ENCODE data around the gene INPP5A. TPM values are rescaled to one million over a fixed set of nuclear protein-coding genes. Genes with fewer than 3 reads are reported as not detected.

Gene INPP5A
- total RNA-seq, 1 donor = 36.8 TPM

DNA sequence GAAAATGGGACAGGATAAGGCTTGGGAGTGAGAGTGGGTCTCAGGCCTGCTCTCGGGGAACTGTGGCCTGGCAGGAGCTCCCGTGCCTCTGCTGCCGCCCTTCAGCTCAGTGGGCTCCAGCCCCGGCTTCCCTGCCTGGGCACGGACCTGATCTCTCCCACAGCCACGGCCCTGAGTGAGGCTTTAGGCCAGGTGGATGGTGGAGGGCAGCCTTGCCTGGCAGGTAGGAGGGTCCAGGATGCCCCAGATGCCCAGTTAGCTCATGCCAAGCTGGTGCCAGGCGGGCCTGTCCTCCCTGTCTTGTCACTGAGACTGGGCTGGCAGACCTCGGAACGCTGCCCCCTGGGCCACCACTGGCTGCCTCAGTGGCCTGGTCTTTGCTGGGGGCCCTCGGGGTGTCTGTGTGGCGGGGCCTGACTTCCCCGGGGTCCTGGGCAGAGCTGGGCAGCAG lies 116.6 kb downstream of the INPP5A start:
- H3K4me3 ChIP-seq (ENCODE audit: low read depth, low read length) = no peak overlapping the region
- no peak for DNase-seq (ENCODE audit: low read depth)
- TF ChIP-seq, protein P1, sequence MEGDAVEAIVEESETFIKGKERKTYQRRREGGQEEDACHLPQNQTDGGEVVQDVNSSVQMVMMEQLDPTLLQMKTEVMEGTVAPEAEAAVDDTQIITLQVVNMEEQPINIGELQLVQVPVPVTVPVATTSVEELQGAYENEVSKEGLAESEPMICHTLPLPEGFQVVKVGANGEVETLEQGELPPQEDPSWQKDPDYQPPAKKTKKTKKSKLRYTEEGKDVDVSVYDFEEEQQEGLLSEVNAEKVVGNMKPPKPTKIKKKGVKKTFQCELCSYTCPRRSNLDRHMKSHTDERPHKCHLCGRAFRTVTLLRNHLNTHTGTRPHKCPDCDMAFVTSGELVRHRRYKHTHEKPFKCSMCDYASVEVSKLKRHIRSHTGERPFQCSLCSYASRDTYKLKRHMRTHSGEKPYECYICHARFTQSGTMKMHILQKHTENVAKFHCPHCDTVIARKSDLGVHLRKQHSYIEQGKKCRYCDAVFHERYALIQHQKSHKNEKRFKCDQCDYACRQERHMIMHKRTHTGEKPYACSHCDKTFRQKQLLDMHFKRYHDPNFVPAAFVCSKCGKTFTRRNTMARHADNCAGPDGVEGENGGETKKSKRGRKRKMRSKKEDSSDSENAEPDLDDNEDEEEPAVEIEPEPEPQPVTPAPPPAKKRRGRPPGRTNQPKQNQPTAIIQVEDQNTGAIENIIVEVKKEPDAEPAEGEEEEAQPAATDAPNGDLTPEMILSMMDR (IDR thresholded peaks at IDR 0.05; ENCODE audit: insufficient read depth, low read length) = no peak

- TF ChIP-seq, protein P1 (IDR thresholded peaks at IDR 0.05; ENCODE audit: insufficient read depth, low read length) = peak; percentile 88
- peak; percentile 64 for DNase-seq (ENCODE audit: low read depth)
- no peak overlapping the region for H3K4me3 ChIP-seq (ENCODE audit: low read depth, low read length)
Measured at GRCh38 chr10:132654708-132655661, 117.4 kb downstream of the INPP5A start.

GRCh38 chr10:132655735-132656134 lies 118.1 kb downstream of the INPP5A start:
- DNase-seq (ENCODE audit: low read depth) = no peak
- H3K4me3 ChIP-seq (ENCODE audit: low read depth, low read length) = no peak overlapping the region
- TF ChIP-seq, protein P1 (IDR thresholded peaks at IDR 0.05; ENCODE audit: insufficient read depth, low read length) = no peak

DNA sequence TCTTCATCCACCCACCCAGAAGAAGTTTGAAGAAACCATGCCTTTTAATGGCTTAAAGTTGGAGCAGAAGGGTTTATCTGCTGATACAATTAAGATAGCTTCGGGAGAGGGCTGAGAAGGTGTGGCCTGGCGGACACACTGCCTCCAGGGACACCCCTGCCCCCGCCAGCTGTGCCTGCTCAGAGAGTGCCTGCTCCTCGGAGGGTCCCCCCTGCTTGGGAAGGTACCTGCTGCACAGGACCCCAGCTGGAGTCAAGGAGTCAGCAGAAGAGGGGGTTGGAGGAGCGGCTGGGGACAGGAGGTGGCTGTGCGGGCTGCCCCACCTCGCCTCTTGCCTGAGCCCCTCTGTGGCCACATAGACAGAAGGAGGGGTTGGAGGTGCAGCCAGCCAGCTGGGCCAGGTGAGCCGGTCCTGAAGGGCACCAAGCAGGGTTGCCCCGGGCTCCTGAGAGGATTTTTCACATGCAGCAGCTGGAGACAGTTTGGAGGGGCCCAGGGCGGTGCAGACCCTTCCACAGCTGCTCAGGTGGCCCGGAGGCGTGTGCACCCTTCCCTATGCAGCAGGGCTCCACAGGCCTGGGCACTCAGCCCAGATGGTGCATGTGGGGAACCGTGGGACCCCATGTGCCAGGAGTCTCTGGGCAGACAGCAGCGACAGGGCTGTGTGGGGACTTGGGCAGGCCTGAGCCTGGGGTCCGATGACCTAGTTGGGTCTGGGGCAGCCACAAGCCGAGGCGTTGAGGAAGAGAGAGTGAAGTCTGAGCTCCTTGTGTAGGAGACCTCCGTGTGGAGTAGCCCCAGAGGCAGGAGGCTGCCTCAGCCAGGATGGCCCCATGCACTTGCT lies 118.9 kb downstream of the INPP5A start:
- DNase-seq (ENCODE audit: low read depth) = no peak
- H3K4me3 ChIP-seq (ENCODE audit: low read depth, low read length) = no peak overlapping the region
- TF ChIP-seq, protein P1 (IDR thresholded peaks at IDR 0.05; ENCODE audit: insufficient read depth, low read length) = no peak

DNA sequence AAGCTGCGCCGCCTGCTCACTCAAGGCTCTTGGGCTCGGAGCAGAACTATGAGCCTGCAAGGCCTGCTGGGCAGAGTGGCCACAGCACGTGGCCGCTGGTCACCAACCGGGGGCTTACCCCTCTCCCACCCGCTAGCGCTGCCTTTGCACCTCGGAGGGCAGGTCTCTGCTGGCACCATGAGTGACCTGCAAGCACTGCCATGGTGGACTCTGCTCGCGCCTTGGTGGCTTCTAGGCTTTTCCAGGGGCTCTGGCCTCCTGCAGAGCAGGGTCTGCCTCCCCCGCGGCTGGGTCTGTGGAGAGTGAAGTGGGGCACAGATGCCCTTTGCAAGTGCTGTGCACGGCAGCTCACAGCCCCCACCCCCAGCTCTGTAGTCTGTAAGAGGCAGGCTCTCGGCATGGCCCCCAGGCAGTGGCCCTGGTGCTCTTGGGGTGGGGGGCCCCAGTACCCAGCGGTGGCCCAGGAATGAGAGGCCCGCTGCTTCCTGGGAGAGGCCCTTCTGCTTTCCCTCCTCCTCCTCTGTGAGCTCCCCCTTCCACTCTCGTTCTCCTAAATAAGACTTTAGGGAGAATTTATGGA lies 119.6 kb downstream of the INPP5A start:
- no peak for DNase-seq (ENCODE audit: low read depth)
- TF ChIP-seq, protein P1 (IDR thresholded peaks at IDR 0.05; ENCODE audit: insufficient read depth, low read length) = no peak
- H3K4me3 ChIP-seq (ENCODE audit: low read depth, low read length) = no peak overlapping the region

- DNase-seq (ENCODE audit: low read depth) = no peak
- H3K4me3 ChIP-seq (ENCODE audit: low read depth, low read length) = no peak overlapping the region
- TF ChIP-seq, protein P1 (IDR thresholded peaks at IDR 0.05; ENCODE audit: insufficient read depth, low read length) = no peak
Measured at GRCh38 chr10:132657748-132658147, 120.2 kb downstream of the INPP5A start.

Measured in fibroblast of the aortic adventitia (primary cell).